DMS114 treated with DMSO at 0.1 percent for 48 hours (cell line): Measurements from ENCODE around the gene PRELP.
"Not testable (repeated sequence)": the region's sequence is repeated elsewhere in the genome, so short reads cannot be mapped to it uniquely, and the experiment has no call there.

Experiments used
- DNase-seq: peaks from one replicate; lab custom pipeline; 2025; ENCODE audit not compliant: unreplicated experiment; lab: John Stamatoyannopoulos, UW

The PRELP gene

GRCh38 chr1:203453616-203454015, 22.0 kb upstream of the PRELP start:
- DNase-seq: no peak

GRCh38 chr1:203454986-203455471, 20.6 kb upstream of the PRELP start:
- no peak for DNase-seq

GRCh38 chr1:203455706-203456105, 19.9 kb upstream of the PRELP start:
- no peak for DNase-seq

DNA sequence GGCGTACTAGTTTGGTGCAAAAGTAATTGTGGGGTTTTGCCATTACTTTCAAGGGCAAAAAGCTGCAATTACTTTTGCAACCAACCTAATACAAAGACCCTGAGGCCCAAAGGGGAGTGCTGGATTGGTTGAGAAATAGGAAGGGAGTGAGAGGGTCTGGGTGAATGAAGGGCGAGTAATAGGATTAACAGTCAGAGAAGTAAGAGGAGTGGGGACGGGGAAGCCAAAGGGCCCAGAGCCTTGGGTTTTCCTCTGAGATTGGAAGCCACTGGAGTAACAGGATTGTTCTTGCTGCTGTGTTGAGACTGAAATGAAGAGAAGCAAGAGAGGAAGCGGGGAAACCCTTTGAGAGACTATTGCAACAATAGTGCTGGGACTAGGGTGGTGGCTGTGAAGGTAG, 19.0 kb upstream of the PRELP start:
- no peak for DNase-seq

GRCh38 chr1:203458078-203458477, 17.5 kb upstream of the PRELP start:
- DNase-seq: no peak

DNA sequence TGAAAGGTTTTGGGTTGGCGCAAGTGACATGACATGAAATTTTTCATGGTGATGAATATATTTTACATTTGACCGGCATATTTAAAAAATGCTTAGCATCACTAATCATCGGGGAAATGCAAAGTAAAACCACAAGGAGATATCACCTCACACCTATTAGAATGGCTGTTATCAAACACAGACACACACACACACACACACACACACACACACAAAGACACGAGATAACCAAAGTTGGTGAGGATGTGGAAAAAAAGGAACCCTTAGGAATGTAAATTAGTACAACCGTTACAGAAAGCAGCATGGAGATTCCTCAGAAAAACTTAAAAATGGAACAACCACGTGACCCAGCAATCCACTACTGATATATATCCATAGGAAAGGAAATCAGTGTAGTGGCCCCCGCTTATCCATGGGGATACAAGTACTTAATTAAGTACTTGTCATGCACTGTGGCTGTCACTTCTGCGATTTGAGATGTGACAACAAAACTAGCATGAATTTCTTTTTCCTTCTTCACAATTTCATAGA, 15.9 kb upstream of the PRELP start:
- no peak for DNase-seq

GRCh38 chr1:203461717-203462116, 13.9 kb upstream of the PRELP start:
- no peak for DNase-seq

DNA sequence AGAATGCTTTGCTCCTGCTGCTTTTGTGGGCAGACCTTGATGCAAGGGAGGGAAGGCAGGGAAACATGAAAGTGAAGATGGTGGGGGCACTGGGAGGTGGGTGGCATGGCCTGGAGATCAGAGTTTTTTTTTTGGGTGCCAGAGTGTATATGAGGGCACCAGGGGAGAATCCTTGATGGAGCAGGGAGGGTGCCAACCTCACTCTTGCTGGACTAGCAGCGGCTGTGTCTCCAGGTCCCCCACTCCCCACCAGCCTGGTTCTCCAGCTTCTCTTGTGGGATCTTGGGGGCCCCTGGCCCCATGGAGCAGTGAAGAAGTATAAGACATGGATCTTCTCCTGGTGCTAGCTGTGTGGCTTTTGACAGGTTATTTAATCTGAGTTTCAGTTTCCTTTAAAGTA, 13.5 kb upstream of the PRELP start:
- DNase-seq: no peak

- DNase-seq: no peak
These were observed 12.7 kb upstream of the PRELP start for GRCh38 chr1:203462878-203463277.

DNA sequence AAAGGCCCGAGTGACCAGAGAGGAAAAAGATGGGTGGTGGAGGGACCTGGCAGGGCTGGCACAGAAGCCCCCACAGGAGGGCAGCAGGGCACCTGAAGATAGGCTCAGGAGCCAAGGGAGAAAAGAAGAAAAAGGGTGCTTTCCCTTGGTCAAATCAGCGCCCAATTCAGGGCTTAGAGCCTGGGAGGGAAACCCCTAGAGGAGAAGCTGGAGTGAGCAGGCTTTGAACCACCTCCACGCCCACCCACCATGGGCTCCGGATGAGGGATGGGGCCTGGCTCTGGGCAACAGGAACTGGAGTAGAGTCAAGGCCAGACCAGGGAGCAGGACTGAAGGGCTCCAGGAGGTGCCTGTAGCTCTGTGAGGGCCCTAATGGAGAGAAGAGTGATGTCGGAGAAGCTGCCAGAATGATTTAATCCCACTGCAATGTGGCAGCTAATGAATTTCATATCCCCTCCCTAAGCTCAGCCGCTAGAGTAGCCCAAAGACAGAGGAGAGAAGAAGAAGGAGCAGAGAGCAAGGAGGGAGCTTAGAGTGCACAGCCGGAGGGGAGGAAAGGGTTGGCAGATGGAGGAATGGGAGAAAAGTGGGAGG, 12.0 kb upstream of the PRELP start:
- DNase-seq: no peak

- no peak for DNase-seq
These were observed 11.4 kb upstream of the PRELP start for GRCh38 chr1:203464226-203464625.

DNA sequence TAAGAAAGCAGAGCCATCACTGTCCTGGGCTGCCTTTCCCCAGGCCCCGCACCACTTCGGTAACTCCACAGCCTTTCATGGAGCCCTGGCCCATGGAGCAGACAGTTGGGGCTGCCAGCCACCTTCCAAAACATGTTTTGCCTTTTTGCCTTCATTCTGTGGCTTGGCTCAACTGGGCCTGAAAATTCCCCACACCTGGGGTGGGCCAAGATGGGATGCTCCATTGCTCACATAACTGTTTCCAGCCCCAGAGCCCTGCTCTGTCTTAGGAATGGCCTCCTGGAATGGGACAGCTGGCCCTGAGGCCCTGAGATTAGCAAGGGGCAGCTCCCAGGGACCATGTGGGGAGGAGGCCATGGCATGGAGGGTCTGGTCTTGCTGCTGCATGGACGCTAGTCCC, 10.9 kb upstream of the PRELP start:
- no peak for DNase-seq

- DNase-seq: no peak
These were observed 10.3 kb upstream of the PRELP start for GRCh38 chr1:203465146-203465798.

- no peak for DNase-seq
These were observed 9.7 kb upstream of the PRELP start for GRCh38 chr1:203465948-203466347.

- not testable (repeated sequence) for DNase-seq
These were observed 8.6 kb upstream of the PRELP start for GRCh38 chr1:203466906-203467549.

GRCh38 chr1:203467550-203467921, 8.1 kb upstream of the PRELP start:
- no peak for DNase-seq

- DNase-seq: no peak
These were observed 7.3 kb upstream of the PRELP start for GRCh38 chr1:203468326-203468725.

GRCh38 chr1:203470240-203470639, 5.4 kb upstream of the PRELP start:
- DNase-seq: no peak

GRCh38 chr1:203471841-203472240, 3.8 kb upstream of the PRELP start:
- no peak for DNase-seq

- no peak for DNase-seq
These were observed 2.3 kb upstream of the PRELP start for GRCh38 chr1:203473281-203473680.

GRCh38 chr1:203473781-203474305, 1.8 kb upstream of the PRELP start:
- no peak for DNase-seq

DNA sequence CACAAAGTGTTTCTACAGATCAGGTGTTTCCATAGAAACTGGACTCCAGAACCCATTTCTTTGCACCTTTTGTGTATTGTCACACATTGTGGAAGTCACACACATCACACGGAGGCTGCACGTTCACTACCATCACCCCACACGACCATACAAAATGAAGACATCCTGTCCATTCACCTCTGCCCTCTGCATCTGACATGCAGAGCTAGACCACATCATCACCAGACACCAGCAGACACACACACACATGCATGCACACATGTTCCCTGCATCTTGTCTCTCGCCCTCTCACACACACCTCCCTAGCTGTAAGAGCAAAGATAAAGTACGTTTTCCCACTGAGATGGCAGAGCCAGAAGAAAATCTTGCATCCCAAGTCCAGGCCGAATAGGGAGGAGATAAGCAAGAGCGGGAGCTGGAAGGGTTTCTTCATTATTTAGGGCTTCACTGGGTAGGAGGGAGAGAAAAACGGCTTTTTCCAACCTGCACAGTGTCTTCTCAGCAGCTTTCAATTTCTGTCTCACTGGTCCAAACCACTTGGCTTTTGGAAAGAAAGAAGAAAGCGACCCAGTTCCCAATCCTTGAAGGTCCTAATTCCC, 709 bp downstream of the PRELP start:
- no peak for DNase-seq
